K562 (cell line): ENCODE data around the gene MALAT1.

ENCODE experiments used
- CBX8 ChIP-seq: fragments of 200-600 bp; sonication (generic); IDR thresholded peaks from 2 replicates; pipeline ENCODE4 v1.6.1; 2012; ENCODE audit warnings: borderline replicate concordance, mixed run types, low read depth, mild to moderate bottlenecking, moderate library complexity, mixed read lengths, low read length, control low read depth, inconsistent platforms; ENCODE audit not compliant: poor library complexity, severe bottlenecking; ENCODE audit errors: extremely low read depth
- NONO ChIP-seq, 2 experiments: fragments of 200-400 bp in 1 of 2; fragments of 450-650 bp in 1 of 2; formaldehyde crosslinking in 1 of 2; IDR thresholded peaks; 2 replicates each; pipeline ENCODE4 v1.6.1; 2017; ENCODE audit warnings: low read depth in 2 of 2, mild to moderate bottlenecking in 2 of 2, moderate library complexity in 2 of 2, low read length in 1 of 2

DNA sequence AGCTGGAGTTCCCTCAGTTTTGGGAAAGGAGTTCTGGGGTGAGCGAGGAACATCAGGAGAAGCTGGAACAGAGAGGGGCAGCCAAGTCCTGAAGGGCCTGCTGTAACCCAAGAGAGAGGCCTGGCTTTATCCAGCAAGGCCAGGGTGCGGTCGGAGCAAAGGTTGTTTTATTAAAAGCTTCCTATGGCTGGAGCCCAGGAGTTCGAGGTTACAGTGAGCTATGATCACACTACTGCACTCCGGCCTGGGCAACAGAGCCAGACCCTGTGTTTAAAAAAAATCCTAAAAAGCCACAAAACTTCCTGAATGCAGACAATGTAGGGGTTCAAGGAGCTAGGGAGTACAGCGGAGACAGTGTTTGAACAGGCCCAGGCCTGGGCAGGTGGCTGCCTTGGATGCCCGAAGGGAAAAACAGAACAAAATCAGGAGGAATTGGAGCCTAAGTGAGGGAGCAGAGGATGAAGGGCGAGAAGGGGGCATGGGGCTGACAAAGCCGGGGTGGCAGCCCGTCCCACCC is 22.2 kb upstream of the MALAT1 start:
- no peak for TF ChIP-seq NONO (IDR thresholded peaks at IDR 0.05; ENCODE audit: low read depth in 2 of 2, low read length in 1 of 2)
- TF ChIP-seq CBX8, result no peak
